Neutrophil (primary cell): ENCODE measurements around the gene KAT7.
"Not testable (repeated sequence)": the region's sequence is repeated elsewhere in the genome, so short reads cannot be mapped to it uniquely, and the experiment has no call there.

Experiments
- H3K27ac ChIP-seq: fragments of 200-600 bp; sonication (generic); 2 replicates; pipeline ENCODE4 v1.5.1; 2016; ENCODE audit warnings: mild to moderate bottlenecking, moderate library complexity
- H3K27me3 ChIP-seq: fragments of 200-600 bp; sonication (generic); 2 replicates; pipeline ENCODE4 v1.6.0; 2016; ENCODE audit warnings: mild to moderate bottlenecking
- H3K36me3 ChIP-seq: fragments of 200-600 bp; sonication (generic); 2 replicates; pipeline ENCODE4 v1.5.1; 2017
- H3K4me1 ChIP-seq, 2 experiments: fragments of 200-600 bp in 1 of 2; sonication (generic) in 1 of 2; 1 replicate in 1 of 2; 2 replicates in 1 of 2; pipeline versions ENCODE4 v1.5.1 to v1.6.1; 2013 to 2016; ENCODE audit warnings: low read depth in 1 of 2, low read length in 1 of 2, mild to moderate bottlenecking in 1 of 2, moderate library complexity in 1 of 2; ENCODE audit not compliant: control insufficient read depth in 1 of 2, insufficient read depth in 1 of 2
- H3K4me3 ChIP-seq, 2 experiments: fragments of 200-600 bp in 1 of 2; sonication (generic) in 1 of 2; 1 replicate in 1 of 2; 2 replicates in 1 of 2; pipeline ENCODE4 v1.5.1; 2013 to 2016; ENCODE audit warnings: low read depth in 1 of 2, low read length in 1 of 2, mild to moderate bottlenecking in 1 of 2, moderate library complexity in 1 of 2
- H3K9me3 ChIP-seq: fragments of 200-600 bp; sonication (generic); 2 replicates; pipeline ENCODE4 v1.5.1; 2016
- CTCF ChIP-seq: fragments of 200-600 bp; sonication (generic); IDR thresholded peaks from 2 replicates; pipeline ENCODE4 v1.5.1; 2016; ENCODE audit warnings: antibody characterized with exemption

The KAT7 gene

GRCh38 chr17:49757151-49757777, 31.2 kb upstream of the KAT7 start:
- Histone ChIP-seq H3K27ac (no peak overlapping the region), H3K9me3 (no peaks in the 10 kb centered on the region), H3K4me3 (no peak overlapping the region), H3K27me3 (no peaks in the 10 kb centered on the region), H3K4me1 (peaks cover 4 to 13% of the 10 kb centered on the region in 2 experiments), H3K36me3 (peaks cover 13% of the 10 kb centered on the region)
- TF ChIP-seq CTCF, result no peak

- Histone ChIP-seq H3K36me3 (peaks cover 13% of the 10 kb centered on the region), H3K4me1 (peaks cover 17 to 25% of the 10 kb centered on the region in 2 experiments)
- H3K27ac ChIP-seq, H3K9me3 ChIP-seq, H3K27me3 ChIP-seq, H3K4me3 ChIP-seq: not testable (repeated sequence)
These were observed 29.9 kb upstream of the KAT7 start for GRCh38 chr17:49758464-49759010.

- Histone ChIP-seq H3K36me3 (peaks cover 13% of the 10 kb centered on the region), H3K4me1 (peaks cover 17 to 27% of the 10 kb centered on the region in 2 experiments), H3K4me3 (no peak overlapping the region), H3K27me3 (no peaks in the 10 kb centered on the region), H3K9me3 (no peaks in the 10 kb centered on the region), H3K27ac (no peak overlapping the region)
- TF ChIP-seq CTCF, result no peak
These were observed 29.3 kb upstream of the KAT7 start for GRCh38 chr17:49759203-49759602.

- H3K36me3 ChIP-seq, result peaks cover 13% of the 10 kb centered on the region
- peaks cover 21 to 32% of the 10 kb centered on the region in 2 experiments for H3K4me1 ChIP-seq
- no peaks in the 10 kb centered on the region for H3K27me3 ChIP-seq
- H3K27ac ChIP-seq, result no peak overlapping the region
- no peak for TF ChIP-seq CTCF
- no peak overlapping the region for H3K4me3 ChIP-seq
- no peaks in the 10 kb centered on the region for H3K9me3 ChIP-seq
These were observed 28.2 kb upstream of the KAT7 start for GRCh38 chr17:49760296-49760695.

- peak overlapping the region; percentile 78 for H3K27ac ChIP-seq
- peaks cover 13% of the 10 kb centered on the region for H3K36me3 ChIP-seq
- H3K9me3 ChIP-seq, result no peaks in the 10 kb centered on the region
- H3K4me1 ChIP-seq, result peaks cover 23 to 32% of the 10 kb centered on the region in 2 experiments
- H3K27me3 ChIP-seq, result no peaks in the 10 kb centered on the region
- H3K4me3 ChIP-seq, result no peak overlapping the region
- TF ChIP-seq CTCF, result no peak
These were observed 27.4 kb upstream of the KAT7 start for GRCh38 chr17:49760932-49761558.
